GM21723 (cell line): ENCODE measurements around the gene GALNT18.

Source experiments
- ATAC-seq: cut with Tn5 transposase; IDR thresholded peaks from one replicate; pipeline ENCODE4 v1.9.1; 2021; ENCODE audit warnings: mild to moderate bottlenecking, moderate library complexity; ENCODE audit not compliant: unreplicated experiment

The GALNT18 gene

GRCh38 chr11:11251394-11251970 lies 370.3 kb downstream of the GALNT18 start:
- ATAC-seq: no peak

DNA sequence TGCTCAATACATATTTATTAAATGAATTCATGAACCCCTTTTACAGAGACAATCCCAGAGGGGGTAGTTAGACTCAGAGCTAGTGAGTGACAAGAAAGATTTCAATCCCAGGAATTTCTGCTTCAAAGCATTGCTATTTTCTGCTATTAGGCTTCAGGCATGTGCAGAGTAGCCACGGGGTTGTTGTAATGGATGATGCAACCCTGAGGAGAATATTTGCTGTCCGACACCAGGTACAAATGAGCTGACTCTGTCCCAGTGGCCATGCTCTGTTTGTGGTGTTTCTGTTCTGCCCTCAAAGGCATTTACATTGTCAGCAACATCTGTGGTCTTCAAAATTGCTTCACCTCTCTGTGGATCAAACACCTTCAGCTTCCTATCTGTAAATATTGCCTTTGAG lies 371.3 kb downstream of the GALNT18 start:
- no peak for ATAC-seq

DNA sequence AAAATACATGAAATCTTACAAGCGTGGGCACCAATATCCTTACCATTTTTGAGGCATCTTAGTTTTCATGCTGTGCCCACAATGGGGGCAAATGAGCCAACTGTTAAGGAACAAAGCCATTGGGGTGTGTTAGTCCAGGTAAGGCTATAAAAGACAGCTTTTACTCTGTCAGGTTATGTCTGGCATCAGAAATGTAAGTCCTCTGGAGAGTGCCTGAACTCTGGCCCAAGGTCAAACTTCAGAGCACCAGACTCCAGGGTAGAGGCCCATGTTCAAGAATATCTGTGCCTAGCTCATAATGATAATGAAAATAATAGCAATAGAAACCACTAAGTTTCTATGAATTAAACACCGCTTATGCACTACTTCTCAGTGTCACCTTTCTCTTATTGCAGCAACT lies 374.2 kb downstream of the GALNT18 start:
- ATAC-seq: no peak

DNA sequence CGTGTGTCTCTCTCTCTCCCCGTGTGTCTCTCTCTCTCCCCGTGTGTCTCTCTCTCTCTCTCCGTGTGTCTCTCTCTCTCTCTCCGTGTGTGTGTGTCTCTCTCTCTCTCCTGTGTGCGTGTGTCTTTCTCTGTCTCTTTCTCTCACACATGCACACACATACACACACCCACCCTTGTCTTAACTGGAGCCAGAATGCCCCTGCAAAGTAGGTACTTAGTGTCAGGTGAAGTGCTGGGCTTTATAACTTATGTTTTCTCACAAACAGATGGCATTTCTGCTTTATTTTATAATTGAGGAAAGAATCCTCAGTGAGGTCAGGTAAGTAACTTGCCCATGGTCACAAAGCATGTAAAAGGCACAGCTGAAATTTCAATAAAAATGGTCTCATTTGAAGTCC lies 374.7 kb downstream of the GALNT18 start:
- ATAC-seq: no peak

DNA sequence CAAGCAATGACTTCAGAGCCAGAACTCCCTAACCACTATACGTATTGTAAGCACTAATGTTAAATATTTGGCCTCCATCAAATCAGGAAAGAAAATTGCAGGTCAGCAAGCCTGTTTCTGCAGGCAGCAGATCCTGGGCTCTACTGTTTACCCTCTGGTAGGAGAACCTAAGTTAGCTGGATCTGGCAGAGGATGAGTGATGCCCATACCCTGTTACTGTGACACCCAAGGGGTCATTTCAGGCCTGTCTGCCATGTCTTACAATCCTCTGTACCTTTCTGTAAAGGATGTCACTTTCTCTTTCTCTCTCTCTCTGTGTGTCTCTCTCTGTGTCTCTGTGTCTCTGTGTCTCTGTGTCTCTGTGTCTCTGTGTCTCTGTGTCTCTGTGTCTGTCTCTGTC lies 375.6 kb downstream of the GALNT18 start:
- no peak for ATAC-seq

DNA sequence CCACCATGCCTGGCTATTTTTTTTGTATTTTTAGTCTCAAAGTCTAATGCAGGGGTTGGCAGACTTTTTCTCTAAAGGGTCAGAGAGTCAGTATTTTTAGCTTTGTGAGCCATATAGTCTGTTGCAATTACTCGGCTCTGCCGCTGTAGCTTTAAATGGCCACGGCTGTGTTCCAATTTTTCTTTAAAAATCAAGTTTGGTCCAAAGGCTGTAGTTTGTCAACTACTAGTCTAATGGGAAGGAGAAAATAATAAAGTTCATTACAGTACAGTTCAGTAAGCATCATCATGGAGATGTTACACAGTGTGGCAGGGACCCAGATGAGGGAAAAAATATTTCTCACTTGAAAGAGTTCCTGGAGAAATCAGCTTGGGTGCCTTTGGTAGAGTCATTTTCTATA lies 376.4 kb downstream of the GALNT18 start:
- ATAC-seq: no peak

GRCh38 chr11:11244470-11245080 lies 377.2 kb downstream of the GALNT18 start:
- peak; percentile 19 for ATAC-seq

DNA sequence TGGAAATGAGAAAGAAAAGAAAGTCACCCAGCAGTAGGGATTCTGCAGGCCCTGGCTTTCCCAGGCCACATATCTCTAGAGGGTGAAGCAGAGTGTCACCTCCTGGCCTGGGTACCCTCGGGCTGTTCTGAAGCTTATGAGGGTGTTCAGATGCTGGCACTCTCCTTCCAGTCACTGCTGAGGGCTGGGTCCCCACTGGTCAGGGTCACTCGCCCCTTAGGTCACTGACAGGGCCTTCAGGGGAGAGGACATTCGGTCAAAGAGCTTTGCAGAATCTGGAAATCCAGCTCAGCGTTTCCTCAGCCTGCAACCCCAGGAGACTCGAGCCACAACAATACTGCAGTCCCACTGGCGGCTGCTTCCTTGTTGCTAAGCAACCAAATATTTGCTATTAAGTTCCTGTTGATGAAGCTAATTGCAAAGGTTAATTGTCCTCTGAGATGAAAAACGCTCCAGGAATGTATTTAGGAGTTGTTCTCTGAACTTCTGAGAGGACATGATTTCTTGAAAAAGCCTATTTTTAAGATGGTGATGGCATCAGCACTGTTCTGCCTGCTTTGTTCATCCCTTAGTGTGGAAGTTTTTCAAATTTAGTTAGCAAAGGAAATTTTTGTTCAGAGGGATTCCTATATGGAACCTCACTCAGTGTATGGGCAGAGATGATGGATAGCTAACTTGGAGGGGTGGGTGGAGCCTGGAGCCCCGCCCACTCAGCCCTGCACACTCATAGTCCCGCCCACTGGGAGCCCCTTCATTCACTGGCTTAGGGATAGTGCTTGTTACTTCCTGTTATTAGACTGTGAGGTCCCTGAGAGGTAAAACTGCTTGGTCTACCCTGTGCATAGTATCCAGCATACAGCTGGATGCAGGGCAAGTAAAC lies 378.0 kb downstream of the GALNT18 start:
- peak; percentile 64 for ATAC-seq

GRCh38 chr11:11243209-11243589 lies 378.6 kb downstream of the GALNT18 start:
- no peak for ATAC-seq

GRCh38 chr11:11241284-11241683 lies 380.5 kb downstream of the GALNT18 start:
- ATAC-seq: no peak

DNA sequence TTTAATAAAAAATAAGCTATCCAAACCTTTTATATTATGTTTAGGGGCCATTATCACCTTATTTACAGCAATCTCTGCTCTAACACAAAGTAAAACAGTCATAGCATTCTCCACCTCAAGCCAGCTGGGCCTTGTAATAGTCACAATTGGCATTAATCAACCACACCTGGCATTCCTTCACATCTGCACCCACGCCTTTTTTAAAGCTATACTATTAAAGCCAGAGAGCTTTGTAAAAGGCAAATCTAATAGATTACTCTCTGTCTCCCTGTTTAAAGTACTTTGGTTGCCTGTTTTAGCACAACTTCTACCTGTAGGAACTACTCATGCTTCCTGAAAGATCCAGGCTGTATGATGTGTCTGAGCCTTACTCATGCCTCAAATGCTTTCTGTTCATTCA lies 381.8 kb downstream of the GALNT18 start:
- ATAC-seq: no peak

GRCh38 chr11:11237070-11237832 lies 384.6 kb downstream of the GALNT18 start:
- no peak for ATAC-seq

DNA sequence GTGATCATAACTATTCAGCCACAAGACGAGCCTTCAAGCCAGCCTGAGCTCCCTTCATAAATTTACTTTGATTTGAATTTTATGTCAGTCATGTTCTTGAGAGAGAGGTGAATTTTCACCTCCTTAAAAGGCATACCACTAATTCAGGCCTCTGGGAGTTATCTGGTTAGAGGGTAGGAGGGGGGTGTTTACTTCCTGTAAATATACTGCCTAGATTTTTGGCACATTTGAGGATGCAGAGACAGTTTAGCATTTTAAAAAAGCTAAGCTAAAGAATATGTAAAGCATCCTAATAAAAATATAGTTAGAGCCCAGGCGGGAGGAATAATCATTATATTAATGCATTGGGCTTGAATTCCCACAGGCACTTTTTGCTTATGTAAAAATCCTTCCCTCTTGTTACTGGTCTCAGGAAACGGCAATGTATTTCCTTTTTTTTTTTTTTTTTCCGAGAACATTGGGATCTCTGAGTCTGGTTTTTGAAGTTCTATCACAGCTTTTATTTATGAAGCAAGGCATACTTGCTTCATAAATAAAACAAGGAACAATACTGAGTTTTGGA lies 385.2 kb downstream of the GALNT18 start:
- no peak for ATAC-seq

DNA sequence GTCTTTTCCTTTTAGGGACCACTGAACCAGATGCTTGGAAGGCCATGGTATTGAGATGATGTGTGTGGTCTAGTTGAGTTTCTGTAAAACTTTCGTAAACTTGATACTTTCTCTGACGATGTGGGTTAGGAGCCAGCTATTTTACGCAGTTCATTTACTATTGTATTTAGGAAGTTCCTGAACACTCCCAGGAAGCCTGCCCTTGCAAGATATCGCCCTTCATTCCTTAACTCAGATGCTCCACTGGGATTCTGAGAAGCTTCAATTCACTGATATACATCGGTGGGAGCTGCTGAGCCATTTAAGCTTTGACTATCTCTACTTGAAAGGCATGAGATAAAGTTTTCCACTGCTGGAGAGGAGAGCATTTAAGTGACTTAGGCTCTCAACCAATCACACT lies 390.0 kb downstream of the GALNT18 start:
- no peak for ATAC-seq

GRCh38 chr11:11230802-11231562 lies 390.8 kb downstream of the GALNT18 start:
- no peak for ATAC-seq

DNA sequence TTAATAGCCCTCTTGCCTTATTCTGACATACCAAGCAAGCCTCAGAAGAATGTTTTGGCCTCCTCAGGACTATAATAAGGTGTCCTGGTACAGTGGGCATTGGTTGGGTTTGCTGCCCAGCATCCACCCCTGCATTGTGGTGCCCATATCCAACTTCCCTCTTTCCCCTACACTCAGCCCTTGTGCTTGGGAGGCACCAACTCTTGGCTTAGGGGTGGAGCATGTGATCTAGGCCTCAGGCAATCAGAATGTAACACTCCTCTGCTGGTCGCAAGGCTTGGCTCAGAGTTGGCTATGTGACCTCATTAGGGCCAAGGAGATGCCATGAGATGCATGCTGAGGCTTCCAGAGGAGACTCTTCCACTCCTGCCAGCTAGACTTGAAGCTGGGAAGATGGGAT lies 391.7 kb downstream of the GALNT18 start:
- ATAC-seq: no peak

DNA sequence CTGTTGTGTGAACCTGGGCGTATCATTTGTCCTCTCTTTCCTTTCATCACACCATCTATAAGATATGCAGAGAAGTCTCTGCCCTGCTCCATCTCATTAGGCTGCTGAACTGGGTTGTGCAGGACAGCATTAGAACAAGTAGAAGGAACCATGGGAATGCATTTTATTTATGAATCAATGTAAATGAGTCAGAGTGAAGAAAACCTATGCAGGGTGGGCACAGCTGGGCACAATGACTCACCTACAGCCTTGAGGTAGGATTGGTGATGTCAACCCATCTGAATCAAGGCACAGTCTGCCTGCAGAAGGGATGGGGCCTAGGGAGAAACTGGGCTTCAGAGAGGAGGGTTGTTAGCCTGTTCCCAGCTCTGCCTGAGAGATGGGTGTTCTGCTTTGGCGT lies 392.2 kb downstream of the GALNT18 start:
- ATAC-seq: no peak

DNA sequence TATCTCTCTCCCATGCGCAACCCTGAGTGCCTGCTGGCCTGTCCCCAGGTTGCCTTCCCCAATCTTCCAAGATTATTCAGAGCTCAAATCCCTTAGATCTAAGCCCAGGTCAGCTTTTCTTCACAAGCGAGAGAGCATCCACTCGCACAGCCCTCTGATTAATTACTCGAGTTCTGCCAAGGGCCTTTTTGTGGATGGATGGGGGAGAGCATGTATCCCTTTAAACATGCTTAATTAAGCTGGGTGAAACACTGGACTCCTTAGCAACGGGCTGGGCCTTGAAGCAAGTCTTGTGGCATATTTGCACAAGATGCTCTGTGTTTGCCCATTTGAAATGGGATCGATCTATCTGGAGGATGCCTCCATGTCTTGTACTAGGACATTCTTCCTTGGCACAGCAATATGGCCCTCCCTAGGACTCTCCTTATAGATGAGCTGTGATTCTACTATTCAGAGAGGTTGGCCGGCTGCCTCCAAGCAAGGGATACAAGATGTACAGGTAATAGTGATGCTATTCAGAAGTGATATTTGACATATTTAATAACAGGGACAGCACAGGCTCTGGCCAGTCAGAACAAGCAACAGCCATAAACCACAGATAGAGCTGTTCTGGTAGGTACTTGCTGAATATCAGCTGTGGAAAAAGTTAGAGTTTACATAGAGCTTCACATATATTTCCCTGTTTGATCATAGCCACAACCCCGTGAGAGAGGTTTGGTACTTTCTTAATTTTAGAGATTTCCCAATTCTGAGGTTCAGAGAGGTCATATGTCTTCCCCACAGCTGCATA lies 394.3 kb downstream of the GALNT18 start:
- ATAC-seq: no peak
